Endothelial cell of umbilical vein (primary cell): Measurements from ENCODE around the gene KCNMA1.

Experiments used
- EZH2 ChIP-seq: IDR thresholded peaks from 2 replicates; pipeline ENCODE4 v1.6.1; 2012; ENCODE audit warnings: borderline replicate concordance, low read depth, mild to moderate bottlenecking, moderate library complexity, low read length, inconsistent platforms; ENCODE audit not compliant: severe bottlenecking
- JUN ChIP-seq: IDR thresholded peaks from 2 replicates; pipeline ENCODE4 v1.6.1; 2011; ENCODE audit warnings: borderline replicate concordance, low read depth; ENCODE audit not compliant: insufficient read length, insufficient read depth
- MYC ChIP-seq: IDR thresholded peaks from one replicate; pipeline ENCODE4 v1.6.1; 2011; ENCODE audit warnings: mild to moderate bottlenecking, low read depth, low read length
- POLR2A ChIP-seq: IDR thresholded peaks from 2 replicates; pipeline ENCODE4 v1.6.1; 2012; ENCODE audit warnings: low read depth, mild to moderate bottlenecking, control low read depth, low read length
- POLR2AphosphoS5 ChIP-seq: IDR thresholded peaks from 2 replicates; pipeline ENCODE4 v1.6.1; 2012; ENCODE audit warnings: low read depth, mild to moderate bottlenecking, control low read depth, low read length, moderate library complexity; ENCODE audit not compliant: insufficient read depth
- TF ChIP-seq, protein P1 (sequence below), 2 donors: IDR thresholded peaks; 1 replicate in 1 of 2; 2 replicates in 1 of 2; pipeline ENCODE4 v1.5.1; 2011; ENCODE audit warnings: low read length in 2 of 2, mild to moderate bottlenecking in 2 of 2, moderate library complexity in 2 of 2, control low read depth in 1 of 2, inconsistent platforms in 1 of 2, low read depth in 1 of 2; ENCODE audit not compliant: insufficient read depth in 1 of 2; ENCODE audit errors: extremely low read depth in 1 of 2
- TF ChIP-seq, protein P2 (sequence below): IDR thresholded peaks from 2 replicates; pipeline ENCODE4 v1.6.1; 2011; ENCODE audit not compliant: insufficient read depth, insufficient read length

DNA sequence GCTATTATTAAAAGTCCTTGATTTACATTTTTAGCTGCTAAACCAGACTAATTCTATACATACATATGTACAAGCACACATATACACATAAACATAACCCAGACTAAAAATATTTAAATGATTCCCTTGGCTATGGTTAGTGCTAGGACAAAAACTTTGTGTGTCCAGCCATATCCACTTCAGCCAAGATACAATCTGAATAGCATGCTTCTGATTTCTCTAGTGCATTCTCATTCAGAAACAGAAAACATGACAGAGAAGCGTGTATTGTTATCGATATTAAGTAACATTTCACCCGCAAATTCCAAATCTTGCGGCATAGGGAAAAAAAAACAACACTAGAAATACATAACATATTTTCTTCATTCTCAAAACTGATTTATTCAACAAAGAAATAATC, 569.3 kb downstream of the KCNMA1 start:
- TF ChIP-seq, protein P1, sequence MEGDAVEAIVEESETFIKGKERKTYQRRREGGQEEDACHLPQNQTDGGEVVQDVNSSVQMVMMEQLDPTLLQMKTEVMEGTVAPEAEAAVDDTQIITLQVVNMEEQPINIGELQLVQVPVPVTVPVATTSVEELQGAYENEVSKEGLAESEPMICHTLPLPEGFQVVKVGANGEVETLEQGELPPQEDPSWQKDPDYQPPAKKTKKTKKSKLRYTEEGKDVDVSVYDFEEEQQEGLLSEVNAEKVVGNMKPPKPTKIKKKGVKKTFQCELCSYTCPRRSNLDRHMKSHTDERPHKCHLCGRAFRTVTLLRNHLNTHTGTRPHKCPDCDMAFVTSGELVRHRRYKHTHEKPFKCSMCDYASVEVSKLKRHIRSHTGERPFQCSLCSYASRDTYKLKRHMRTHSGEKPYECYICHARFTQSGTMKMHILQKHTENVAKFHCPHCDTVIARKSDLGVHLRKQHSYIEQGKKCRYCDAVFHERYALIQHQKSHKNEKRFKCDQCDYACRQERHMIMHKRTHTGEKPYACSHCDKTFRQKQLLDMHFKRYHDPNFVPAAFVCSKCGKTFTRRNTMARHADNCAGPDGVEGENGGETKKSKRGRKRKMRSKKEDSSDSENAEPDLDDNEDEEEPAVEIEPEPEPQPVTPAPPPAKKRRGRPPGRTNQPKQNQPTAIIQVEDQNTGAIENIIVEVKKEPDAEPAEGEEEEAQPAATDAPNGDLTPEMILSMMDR (IDR thresholded peaks at IDR 0.05; ENCODE audit: extremely low read depth in 1 of 2, insufficient read depth in 1 of 2, low read depth in 1 of 2, low read length in 2 of 2), result no peak
- TF ChIP-seq MYC (no peak), EZH2 (no peak), POLR2A (no peak), POLR2AphosphoS5 (no peak), JUN (no peak)
- TF ChIP-seq, protein P2, sequence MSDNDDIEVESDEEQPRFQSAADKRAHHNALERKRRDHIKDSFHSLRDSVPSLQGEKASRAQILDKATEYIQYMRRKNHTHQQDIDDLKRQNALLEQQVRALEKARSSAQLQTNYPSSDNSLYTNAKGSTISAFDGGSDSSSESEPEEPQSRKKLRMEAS, result no peak
